ENCODE data around the gene GRIN3B.

- no peak for TF ChIP-seq CTCF (IDR thresholded peaks at IDR 0.05)
- no peak for TF ChIP-seq EP300 (IDR thresholded peaks at IDR 0.05)
- TF ChIP-seq POLR2A (IDR thresholded peaks at IDR 0.05), result no peak
- TF ChIP-seq POLR2AphosphoS5 (IDR thresholded peaks at IDR 0.05), result no peak
Observed at GRCh38 chr19:1037621-1038064, 37.4 kb downstream of the GRIN3B start.
